ENCODE results near the gene TMEM40.

DNA sequence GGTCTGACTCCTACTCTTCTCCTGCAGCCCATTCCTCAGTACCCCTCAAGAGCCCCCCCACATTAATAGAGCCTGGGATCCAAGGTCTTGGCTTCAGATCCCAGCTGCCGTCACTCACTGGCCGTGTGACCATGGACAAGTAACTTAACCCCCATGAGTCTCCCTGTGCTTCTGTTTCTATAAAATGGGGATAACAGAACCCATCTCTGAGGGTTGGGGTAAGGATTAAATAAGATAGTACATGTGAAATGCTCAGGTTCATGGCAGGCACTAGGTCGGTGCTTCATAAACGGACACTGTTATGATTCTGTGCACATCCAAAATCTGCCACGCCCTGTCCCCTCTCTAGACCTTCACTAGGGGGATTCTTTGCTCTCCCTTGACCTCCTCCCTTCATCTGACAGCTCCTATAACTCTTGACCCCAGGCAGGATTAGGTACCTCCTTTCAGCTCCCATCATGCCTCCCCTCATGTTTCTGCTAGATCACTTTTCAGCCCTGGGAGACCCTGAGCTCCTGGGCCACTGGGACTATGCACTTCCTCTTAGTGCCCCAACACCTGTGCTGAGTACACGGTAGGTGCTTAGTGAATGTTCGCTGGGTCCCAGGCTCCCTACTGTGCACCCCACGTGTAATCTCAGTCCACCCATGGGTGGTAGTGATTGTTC lies 39.0 kb upstream of the TMEM40 start:
- TF ChIP-seq GATA3 (IDR thresholded peaks at IDR 0.05; ENCODE audit: low read depth, low read length) (no peak), GATA2 (IDR thresholded peaks at IDR 0.05; ENCODE audit: low read depth, low read length) (no peak)
